ENCODE results near the gene PAWR.

The PAWR gene

DNA sequence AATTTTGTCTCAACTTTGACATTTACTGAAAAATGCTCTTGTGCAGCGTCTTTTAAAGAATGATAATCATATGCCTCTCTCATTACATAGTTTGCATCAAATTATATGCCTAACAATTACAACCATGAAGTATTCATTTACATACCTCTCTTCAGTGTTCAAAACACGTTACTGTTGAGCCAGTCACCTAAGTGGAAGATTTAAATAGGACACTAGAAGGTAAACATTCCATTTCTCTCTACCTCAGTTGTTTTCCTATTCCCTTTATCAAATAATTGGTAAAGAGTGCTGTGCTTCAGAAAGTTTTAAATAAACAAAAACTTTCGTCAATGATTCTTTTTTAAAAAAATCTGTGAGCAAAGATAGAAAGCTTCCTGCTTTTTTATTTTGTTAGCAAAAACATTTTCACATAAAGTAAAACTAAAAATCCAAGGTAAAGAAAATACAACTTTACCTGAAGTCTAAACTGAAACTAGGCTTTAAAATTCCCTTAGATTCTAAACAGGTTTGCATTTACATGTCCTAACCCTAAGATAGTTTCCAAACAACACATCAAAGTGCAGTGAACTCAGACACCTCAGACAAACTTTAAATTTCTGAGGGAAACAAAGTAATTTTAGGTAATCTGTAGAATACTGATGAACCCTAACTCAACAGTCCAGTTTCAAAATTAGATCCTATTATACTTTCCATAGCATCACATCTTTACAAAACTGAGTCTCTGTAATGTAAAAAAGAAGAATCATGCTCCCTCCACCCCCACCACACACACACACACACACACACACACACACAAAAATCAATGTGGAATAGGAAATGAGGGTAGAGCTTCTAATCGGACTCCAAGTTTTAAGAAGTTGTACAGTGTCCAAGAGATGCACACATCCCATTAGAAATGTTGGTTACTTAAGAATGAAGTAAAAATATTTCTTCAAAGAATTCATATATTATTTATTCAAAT lies 46.2 kb downstream of the PAWR start:
- Histone ChIP-seq H4K20me1 (ENCODE audit: insufficient read depth, low read length) (no peaks in the 10 kb centered on the region), H3K27ac (ENCODE audit: low read length) (no peak overlapping the region), H3K9me3 (replicated peaks; ENCODE audit: insufficient read depth, low read length) (no peaks in the 10 kb centered on the region), H3F3A (ENCODE audit: insufficient read depth, low read length) (no peaks in the 10 kb centered on the region), H3K9ac (ENCODE audit: low read length) (no peak overlapping the region), H3K79me2 (ENCODE audit: low read length) (peaks cover 46% of the 10 kb centered on the region), H3K9me2 (replicated peaks; ENCODE audit: insufficient read depth, low read length) (no peaks in the 10 kb centered on the region), H2AFZ (ENCODE audit: low read length) (no peak overlapping the region), H3K4me1 (ENCODE audit: low read length) (no peaks in the 10 kb centered on the region), H3K4me2 (ENCODE audit: low read depth, low read length) (no peak overlapping the region), H3K36me3 (replicated peaks; ENCODE audit: insufficient read depth, low read length) (no peaks in the 10 kb centered on the region), H3K27me3 (replicated peaks; ENCODE audit: insufficient read depth, low read length) (no peaks in the 10 kb centered on the region), H3K4me3 (ENCODE audit: low read length) (no peak overlapping the region)
- no peak for DNase-seq
- TF ChIP-seq EZH2 (optimal IDR thresholded peaks at IDR 0.05; ENCODE audit: low read depth, low read length) (no peak), EZH2phosphoT487 (IDR thresholded peaks at IDR 0.05; ENCODE audit: low read length) (no peak)
- TF ChIP-seq, protein P1, sequence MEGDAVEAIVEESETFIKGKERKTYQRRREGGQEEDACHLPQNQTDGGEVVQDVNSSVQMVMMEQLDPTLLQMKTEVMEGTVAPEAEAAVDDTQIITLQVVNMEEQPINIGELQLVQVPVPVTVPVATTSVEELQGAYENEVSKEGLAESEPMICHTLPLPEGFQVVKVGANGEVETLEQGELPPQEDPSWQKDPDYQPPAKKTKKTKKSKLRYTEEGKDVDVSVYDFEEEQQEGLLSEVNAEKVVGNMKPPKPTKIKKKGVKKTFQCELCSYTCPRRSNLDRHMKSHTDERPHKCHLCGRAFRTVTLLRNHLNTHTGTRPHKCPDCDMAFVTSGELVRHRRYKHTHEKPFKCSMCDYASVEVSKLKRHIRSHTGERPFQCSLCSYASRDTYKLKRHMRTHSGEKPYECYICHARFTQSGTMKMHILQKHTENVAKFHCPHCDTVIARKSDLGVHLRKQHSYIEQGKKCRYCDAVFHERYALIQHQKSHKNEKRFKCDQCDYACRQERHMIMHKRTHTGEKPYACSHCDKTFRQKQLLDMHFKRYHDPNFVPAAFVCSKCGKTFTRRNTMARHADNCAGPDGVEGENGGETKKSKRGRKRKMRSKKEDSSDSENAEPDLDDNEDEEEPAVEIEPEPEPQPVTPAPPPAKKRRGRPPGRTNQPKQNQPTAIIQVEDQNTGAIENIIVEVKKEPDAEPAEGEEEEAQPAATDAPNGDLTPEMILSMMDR (IDR thresholded peaks at IDR 0.05; ENCODE audit: low read length), result no peak

DNA sequence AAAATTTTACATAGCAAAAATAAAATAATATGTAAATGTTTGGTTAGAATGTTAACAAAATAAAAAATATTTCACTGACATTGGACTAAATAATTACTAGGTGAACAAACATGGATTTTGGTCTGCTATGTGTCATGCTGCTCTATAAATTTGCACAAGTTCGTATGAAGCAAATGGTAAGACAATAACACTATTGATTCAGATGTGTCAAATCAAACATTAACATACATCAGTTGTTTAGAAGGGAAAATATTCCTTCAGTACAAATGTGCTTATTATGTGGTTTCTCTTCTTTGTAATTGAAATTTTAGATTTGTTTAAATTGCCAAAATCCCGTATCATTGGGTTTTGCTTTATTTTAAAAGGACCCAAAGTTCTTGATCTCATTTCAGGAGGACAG lies 46.9 kb downstream of the PAWR start:
- no peaks in the 10 kb centered on the region for H3K9me2 ChIP-seq (replicated peaks; ENCODE audit: insufficient read depth, low read length)
- H3K27me3 ChIP-seq (replicated peaks; ENCODE audit: insufficient read depth, low read length), result no peaks in the 10 kb centered on the region
- TF ChIP-seq EZH2 (optimal IDR thresholded peaks at IDR 0.05; ENCODE audit: low read depth, low read length) (no peak), EZH2phosphoT487 (IDR thresholded peaks at IDR 0.05; ENCODE audit: low read length) (no peak)
- TF ChIP-seq, protein P1 (IDR thresholded peaks at IDR 0.05; ENCODE audit: low read length), result no peak
- H3K27ac ChIP-seq (ENCODE audit: low read length), result no peak overlapping the region
- no peaks in the 10 kb centered on the region for H3K4me1 ChIP-seq (ENCODE audit: low read length)
- no peaks in the 10 kb centered on the region for H3K9me3 ChIP-seq (replicated peaks; ENCODE audit: insufficient read depth, low read length)
- no peak overlapping the region for H3K4me3 ChIP-seq (ENCODE audit: low read length)
- DNase-seq, result no peak
- H4K20me1 ChIP-seq (ENCODE audit: insufficient read depth, low read length), result no peaks in the 10 kb centered on the region
- no peak overlapping the region for H3K4me2 ChIP-seq (ENCODE audit: low read depth, low read length)
- H3F3A ChIP-seq (ENCODE audit: insufficient read depth, low read length), result no peaks in the 10 kb centered on the region
- H3K79me2 ChIP-seq (ENCODE audit: low read length), result peaks cover 41% of the 10 kb centered on the region
- H2AFZ ChIP-seq (ENCODE audit: low read length), result no peak overlapping the region
- H3K9ac ChIP-seq (ENCODE audit: low read length), result no peak overlapping the region
- no peaks in the 10 kb centered on the region for H3K36me3 ChIP-seq (replicated peaks; ENCODE audit: insufficient read depth, low read length)

DNA sequence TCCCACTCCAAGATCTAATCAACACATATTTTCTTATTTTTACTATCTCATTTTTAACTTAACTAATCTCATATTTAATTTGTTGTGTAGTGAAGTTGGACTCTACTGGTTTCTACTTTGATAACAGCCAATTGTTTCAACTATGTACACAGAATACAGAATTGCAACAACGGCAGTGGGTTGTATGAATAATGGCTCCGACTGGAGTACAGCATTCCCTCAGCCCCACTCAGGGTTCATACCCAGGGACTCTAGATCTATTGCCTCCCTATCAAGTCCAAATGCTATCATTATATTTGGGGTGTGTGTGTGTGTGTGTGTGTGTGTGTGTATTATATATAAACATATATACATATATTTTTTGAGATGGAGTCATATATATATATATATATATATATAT lies 52.3 kb downstream of the PAWR start:
- Histone ChIP-seq H3K9me3 (replicated peaks; ENCODE audit: insufficient read depth, low read length) (no peaks in the 10 kb centered on the region), H3K36me3 (replicated peaks; ENCODE audit: insufficient read depth, low read length) (no peaks in the 10 kb centered on the region), H3K9me2 (replicated peaks; ENCODE audit: insufficient read depth, low read length) (no peaks in the 10 kb centered on the region), H2AFZ (ENCODE audit: low read length) (no peak overlapping the region), H3K27me3 (replicated peaks; ENCODE audit: insufficient read depth, low read length) (no peaks in the 10 kb centered on the region), H3K4me3 (ENCODE audit: low read length) (no peak overlapping the region), H3K4me1 (ENCODE audit: low read length) (no peaks in the 10 kb centered on the region), H3F3A (ENCODE audit: insufficient read depth, low read length) (no peaks in the 10 kb centered on the region), H4K20me1 (ENCODE audit: insufficient read depth, low read length) (no peaks in the 10 kb centered on the region), H3K9ac (ENCODE audit: low read length) (no peak overlapping the region), H3K4me2 (ENCODE audit: low read depth, low read length) (no peak overlapping the region), H3K27ac (ENCODE audit: low read length) (no peak overlapping the region), H3K79me2 (ENCODE audit: low read length) (peaks cover 11% of the 10 kb centered on the region)
- TF ChIP-seq, protein P1 (IDR thresholded peaks at IDR 0.05; ENCODE audit: low read length), result no peak
- TF ChIP-seq EZH2 (optimal IDR thresholded peaks at IDR 0.05; ENCODE audit: low read depth, low read length) (no peak), EZH2phosphoT487 (IDR thresholded peaks at IDR 0.05; ENCODE audit: low read length) (no peak)
- no peak for DNase-seq

All from MM.1S (cell line).